Spleen (tissue), 7 donors: Measurements from ENCODE around the gene TMED9.

Experiments
- POLR2AphosphoS5 ChIP-seq, 3 donors: sonication (generic); formaldehyde crosslinking; IDR thresholded peaks; one replicate each; pipeline ENCODE4 v1.5.1; 2017; ENCODE audit warnings: antibody characterized with exemption in 3 of 3
- TF ChIP-seq, protein P1 (sequence below), 11 experiments: fragments of 200-600 bp in 7 of 11; fragments of 450-650 bp in 4 of 11; sonication (generic) in 4 of 11; IDR thresholded peaks in 8 of 11; conservative IDR thresholded peaks in 3 of 11; 1 replicate in 7 of 11; 2 replicates in 4 of 11; pipeline versions ENCODE4 v1.4.0 to v1.8.0; 2016 to 2021; ENCODE audit warnings: antibody characterized with exemption in 11 of 11, inconsistent platforms in 4 of 11, mild to moderate bottlenecking in 1 of 11
- donor health status: DM: no; HTN: no; CAD: no; lungs with moderate emphysema.
- donor health status: DM: no; HTN: no; CAD: no.
- donor health status: DM: no; HTN: no; CAD: no.

DNA sequence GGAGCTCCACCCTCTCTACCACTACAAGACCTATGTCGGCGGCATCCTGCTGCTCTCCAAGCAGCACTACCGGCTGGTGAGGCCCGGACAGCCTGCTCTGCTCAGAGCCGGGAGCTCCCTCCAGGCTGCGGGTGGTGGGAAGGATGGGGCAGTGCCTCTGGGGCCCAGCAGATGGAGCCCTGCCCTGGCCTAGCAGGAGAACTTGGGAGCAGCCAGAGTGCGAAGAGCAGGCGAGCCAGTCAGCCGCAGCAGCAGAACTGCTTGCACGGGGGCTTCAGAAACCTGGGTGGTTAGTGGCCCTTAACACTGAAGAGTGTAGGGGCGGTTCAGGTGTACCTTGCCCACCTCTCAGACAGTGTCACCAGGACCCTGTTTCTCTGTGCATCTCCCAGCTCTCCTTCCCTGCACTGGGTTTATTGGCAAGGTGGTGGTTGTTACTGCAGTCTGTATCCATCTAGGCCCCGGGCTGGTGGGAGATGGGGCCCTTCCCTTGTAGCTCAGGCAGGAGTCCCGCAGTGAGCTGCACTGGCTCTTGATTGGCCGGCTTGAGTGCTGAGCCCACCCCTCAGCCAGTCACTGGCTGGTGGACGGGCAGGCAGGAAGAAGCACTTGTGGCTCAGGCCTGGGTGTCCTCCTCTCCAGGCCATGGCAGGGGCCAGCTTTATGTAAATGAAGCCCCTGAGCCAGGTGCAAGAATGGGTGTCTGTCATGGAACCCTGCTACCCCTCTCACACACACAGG is 15.6 kb downstream of the TMED9 start:
- peak; percentile 68 to 83 (median 68) for TF ChIP-seq POLR2AphosphoS5 (IDR thresholded peaks at IDR 0.05)
- TF ChIP-seq, protein P1, sequence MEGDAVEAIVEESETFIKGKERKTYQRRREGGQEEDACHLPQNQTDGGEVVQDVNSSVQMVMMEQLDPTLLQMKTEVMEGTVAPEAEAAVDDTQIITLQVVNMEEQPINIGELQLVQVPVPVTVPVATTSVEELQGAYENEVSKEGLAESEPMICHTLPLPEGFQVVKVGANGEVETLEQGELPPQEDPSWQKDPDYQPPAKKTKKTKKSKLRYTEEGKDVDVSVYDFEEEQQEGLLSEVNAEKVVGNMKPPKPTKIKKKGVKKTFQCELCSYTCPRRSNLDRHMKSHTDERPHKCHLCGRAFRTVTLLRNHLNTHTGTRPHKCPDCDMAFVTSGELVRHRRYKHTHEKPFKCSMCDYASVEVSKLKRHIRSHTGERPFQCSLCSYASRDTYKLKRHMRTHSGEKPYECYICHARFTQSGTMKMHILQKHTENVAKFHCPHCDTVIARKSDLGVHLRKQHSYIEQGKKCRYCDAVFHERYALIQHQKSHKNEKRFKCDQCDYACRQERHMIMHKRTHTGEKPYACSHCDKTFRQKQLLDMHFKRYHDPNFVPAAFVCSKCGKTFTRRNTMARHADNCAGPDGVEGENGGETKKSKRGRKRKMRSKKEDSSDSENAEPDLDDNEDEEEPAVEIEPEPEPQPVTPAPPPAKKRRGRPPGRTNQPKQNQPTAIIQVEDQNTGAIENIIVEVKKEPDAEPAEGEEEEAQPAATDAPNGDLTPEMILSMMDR (IDR thresholded peaks at IDR 0.05 in 8 of 11, conservative IDR thresholded peaks at IDR 0.05 in 3 of 11) = peak; percentile 64 to 94 (median 88)
